Central memory CD4-positive, alpha-beta T cell (primary cell): ENCODE data around the gene PHKB.
"Not testable (repeated sequence)": the region's sequence is repeated elsewhere in the genome, so short reads cannot be mapped to it uniquely, and the experiment has no call there.

ENCODE experiments used
- DNase-seq: peaks from one replicate; pipeline ENCODE4 v3.0.0; 2022

PHKB gene

GRCh38 chr16:47627721-47628120 is 166.6 kb downstream of the PHKB start:
- no peak for DNase-seq

GRCh38 chr16:47631131-47631530 is 170.0 kb downstream of the PHKB start:
- no peak for DNase-seq

GRCh38 chr16:47634126-47634525 is 173.0 kb downstream of the PHKB start:
- DNase-seq: no peak

- DNase-seq: no peak
Measured at GRCh38 chr16:47634727-47635126, 173.6 kb downstream of the PHKB start.

- DNase-seq: no peak
Measured at GRCh38 chr16:47636501-47637099, 175.5 kb downstream of the PHKB start.

GRCh38 chr16:47638175-47638574 is 177.0 kb downstream of the PHKB start:
- DNase-seq: no peak

GRCh38 chr16:47640661-47641060 is 179.5 kb downstream of the PHKB start:
- DNase-seq: no peak

- no peak for DNase-seq
Measured at GRCh38 chr16:47643323-47644000, 182.3 kb downstream of the PHKB start.

GRCh38 chr16:47644166-47644565 is 183.0 kb downstream of the PHKB start:
- no peak for DNase-seq

- no peak for DNase-seq
Measured at GRCh38 chr16:47644661-47645060, 183.5 kb downstream of the PHKB start.

GRCh38 chr16:47646914-47647313 is 185.8 kb downstream of the PHKB start:
- no peak for DNase-seq

- no peak for DNase-seq
Measured at GRCh38 chr16:47657032-47657431, 195.9 kb downstream of the PHKB start.

GRCh38 chr16:47657977-47658376 is 196.8 kb downstream of the PHKB start:
- no peak for DNase-seq

- no peak for DNase-seq
Measured at GRCh38 chr16:47660540-47660939, 199.4 kb downstream of the PHKB start.

GRCh38 chr16:47664653-47665325 is 203.7 kb downstream of the PHKB start:
- no peak for DNase-seq

GRCh38 chr16:47666434-47666833 is 205.3 kb downstream of the PHKB start:
- no peak for DNase-seq

- no peak for DNase-seq
Measured at GRCh38 chr16:47667956-47668355, 206.8 kb downstream of the PHKB start.

- no peak for DNase-seq
Measured at GRCh38 chr16:47672475-47672874, 211.3 kb downstream of the PHKB start.

- no peak for DNase-seq
Measured at GRCh38 chr16:47676635-47677177, 215.6 kb downstream of the PHKB start.

GRCh38 chr16:47681571-47681970 is 220.4 kb downstream of the PHKB start:
- DNase-seq: not testable (repeated sequence)

GRCh38 chr16:47687694-47688093 is 226.6 kb downstream of the PHKB start:
- no peak for DNase-seq

- no peak for DNase-seq
Measured at GRCh38 chr16:47693226-47693625, 232.1 kb downstream of the PHKB start.

GRCh38 chr16:47694543-47694942 is 233.4 kb downstream of the PHKB start:
- DNase-seq: no peak

- DNase-seq: no peak
Measured at GRCh38 chr16:47695756-47696155, 234.6 kb downstream of the PHKB start.
